Upper lobe of left lung (tissue), 6 donors: Measurements from ENCODE around the gene YWHAQ. TPM values are rescaled to one million over a fixed set of nuclear protein-coding genes. Genes with fewer than 3 reads are reported as not detected.

Experiments
- ATAC-seq, 2 donors: fragments of 200-7000 bp; cut with Tn5 transposase; one replicate each; pipeline ENCODE4 v1.9.1; 2022; ENCODE audit warnings: mild to moderate bottlenecking in 2 of 2, moderate library complexity in 2 of 2; ENCODE audit not compliant: low FRiP score in 2 of 2
- DNase-seq, 2 donors: peaks; one replicate each; pipeline ENCODE4 v3.0.0-alpha.2; 2019 to 2020
- H3K27ac ChIP-seq, 4 donors: fragments of 200-600 bp; sonication (generic); one replicate each; pipeline ENCODE4 v1.5.1; 2016 to 2019
- H3K27me3 ChIP-seq, 4 donors: fragments of 200-600 bp; sonication (generic); one replicate each; pipeline ENCODE4 v1.5.1; 2017 to 2019
- H3K36me3 ChIP-seq, 4 donors: fragments of 200-600 bp; sonication (generic); one replicate each; pipeline ENCODE4 v1.5.1; 2016 to 2019
- H3K4me1 ChIP-seq, 4 donors: fragments of 200-600 bp; sonication (generic); one replicate each; pipeline ENCODE4 v1.5.1; 2018 to 2019
- H3K4me3 ChIP-seq, 4 donors: fragments of 200-600 bp; sonication (generic); one replicate each; pipeline ENCODE4 v1.5.1; 2017 to 2019; ENCODE audit warnings: mild to moderate bottlenecking in 2 of 4, moderate library complexity in 1 of 4
- H3K9me3 ChIP-seq, 4 donors: fragments of 200-600 bp; sonication (generic); one replicate each; pipeline ENCODE4 v1.5.1; 2018 to 2019
- CTCF ChIP-seq, 6 experiments: fragments of 450-650 bp in 4 of 6; fragments of 200-600 bp in 2 of 6; sonication (generic) in 2 of 6; IDR thresholded peaks; one replicate each; pipeline ENCODE4 v1.5.1; 2016 to 2019; ENCODE audit warnings: antibody characterized with exemption in 6 of 6
- EP300 ChIP-seq, 4 donors: sonication (generic); formaldehyde crosslinking; IDR thresholded peaks; one replicate each; pipeline ENCODE4 v1.5.1; 2017; ENCODE audit warnings: antibody characterized with exemption in 4 of 4, control low read depth in 2 of 4
- POLR2A ChIP-seq, 4 donors: fragments of 450-650 bp; IDR thresholded peaks; one replicate each; pipeline ENCODE4 v1.5.1; 2016 to 2017; ENCODE audit warnings: antibody characterized with exemption in 4 of 4, mild to moderate bottlenecking in 2 of 4
- POLR2AphosphoS5 ChIP-seq, 2 donors: sonication (generic); formaldehyde crosslinking; IDR thresholded peaks; one replicate each; pipeline ENCODE4 v1.5.1; 2017; ENCODE audit warnings: antibody characterized with exemption in 2 of 2
- WGBS, 2 donors: methylation state at CpG; one replicate each; pipeline ENCODE4 v1.1.5; 2017 to 2018; 5-methylcytosine and 5-hydroxymethylcytosine counted together
- total RNA-seq, 6 donors: library from RNA; depleted of rRNA in 4 of 6; stranded (reverse); fragments of >200 nt in 4 of 6; gene quantifications; one replicate each; pipeline versions ENCODE4 v1.1.0 to v1.2.1, GENCODE V29; 2016 to 2021
- donor health status: DM: no; HTN: no; CAD: no; lungs with moderate emphysema.
- donor health status: DM: no; HTN: yes; CAD: no; lungs with severe emphysema.

Gene YWHAQ
- total RNA-seq, 6 donors from 2014 or later = 67.1 to 223 (median 176) TPM

GRCh38 chr2:9657731-9658130 is 26.9 kb upstream of the YWHAQ start:
- no peak for ATAC-seq
- H3K9me3 ChIP-seq = no peaks in the 10 kb centered on the region
- no peak for DNase-seq
- TF ChIP-seq CTCF (IDR thresholded peaks at IDR 0.05) = no peak
- no peak for TF ChIP-seq POLR2A (IDR thresholded peaks at IDR 0.05)
- no peak for TF ChIP-seq EP300 (IDR thresholded peaks at IDR 0.05)
- no peak for TF ChIP-seq POLR2AphosphoS5 (IDR thresholded peaks at IDR 0.05)
- H3K4me1 ChIP-seq = no peaks in the 10 kb centered on the region
- WGBS, 2 donors = 87 to 89% methylated on average over 6 of the region's 6 CpGs
- no peaks in the 10 kb centered on the region for H3K27me3 ChIP-seq
- H3K36me3 ChIP-seq = no peaks in the 10 kb centered on the region
- H3K4me3 ChIP-seq = no peak overlapping the region
- no peak overlapping the region for H3K27ac ChIP-seq

GRCh38 chr2:9657083-9657482 is 26.3 kb upstream of the YWHAQ start:
- no peak for DNase-seq
- Histone ChIP-seq H3K27me3 (no peaks in the 10 kb centered on the region), H3K9me3 (no peaks in the 10 kb centered on the region), H3K4me1 (no peaks in the 10 kb centered on the region), H3K4me3 (no peak overlapping the region), H3K36me3 (no peaks in the 10 kb centered on the region), H3K27ac (no peak overlapping the region)
- ATAC-seq = no peak
- TF ChIP-seq POLR2AphosphoS5 (IDR thresholded peaks at IDR 0.05) (no peak), EP300 (IDR thresholded peaks at IDR 0.05) (no peak), CTCF (IDR thresholded peaks at IDR 0.05) (no peak), POLR2A (IDR thresholded peaks at IDR 0.05) (no peak)
- WGBS, 2 donors = 69 to 71% methylated on average over 6 of the region's 6 CpGs

GRCh38 chr2:9656270-9656766 is 25.5 kb upstream of the YWHAQ start:
- Histone ChIP-seq H3K27me3 (no peaks in the 10 kb centered on the region), H3K36me3 (no peaks in the 10 kb centered on the region), H3K27ac (no peak overlapping the region), H3K9me3 (no peaks in the 10 kb centered on the region), H3K4me3 (no peak overlapping the region), H3K4me1 (no peaks in the 10 kb centered on the region)
- ATAC-seq (no peak), DNase-seq (no peak)
- TF ChIP-seq CTCF (IDR thresholded peaks at IDR 0.05) (no peak), POLR2AphosphoS5 (IDR thresholded peaks at IDR 0.05) (no peak), EP300 (IDR thresholded peaks at IDR 0.05) (no peak), POLR2A (IDR thresholded peaks at IDR 0.05) (no peak)
- WGBS, 2 donors = 85 to 92% methylated on average over 11 of the region's 11 CpGs

GRCh38 chr2:9655441-9656269 is 24.9 kb upstream of the YWHAQ start:
- Histone ChIP-seq H3K4me1 (no peaks in the 10 kb centered on the region), H3K36me3 (no peaks in the 10 kb centered on the region), H3K27ac (no peak overlapping the region), H3K9me3 (no peaks in the 10 kb centered on the region), H3K4me3 (no peak overlapping the region), H3K27me3 (no peaks in the 10 kb centered on the region)
- WGBS, 2 donors = 89 to 90% methylated on average over 13 of the region's 13 CpGs
- TF ChIP-seq POLR2A (IDR thresholded peaks at IDR 0.05) = no peak
- TF ChIP-seq POLR2AphosphoS5 (IDR thresholded peaks at IDR 0.05) = no peak
- no peak for TF ChIP-seq EP300 (IDR thresholded peaks at IDR 0.05)
- no peak for TF ChIP-seq CTCF (IDR thresholded peaks at IDR 0.05)
- DNase-seq = no peak
- no peak for ATAC-seq
